ELF-1 (cell line): Measurements from ENCODE around the gene IQCE.
"Not testable (repeated sequence)": the region's sequence is repeated elsewhere in the genome, so short reads cannot be mapped to it uniquely, and the experiment has no call there.

Experiments used
- DNase-seq: peaks from one replicate; pipeline ENCODE4 v3.0.0-alpha.2; 2016; ENCODE audit warnings: low read depth, low spot score

The IQCE gene

GRCh38 chr7:2532199-2532772 is 26.5 kb upstream of the IQCE start:
- not testable (repeated sequence) for DNase-seq

GRCh38 chr7:2532816-2533215 is 26.0 kb upstream of the IQCE start:
- DNase-seq = not testable (repeated sequence)

GRCh38 chr7:2533566-2533965 is 25.2 kb upstream of the IQCE start:
- not testable (repeated sequence) for DNase-seq

- DNase-seq = not testable (repeated sequence)
Observed at GRCh38 chr7:2534214-2534613, 24.6 kb upstream of the IQCE start.

GRCh38 chr7:2535872-2536627 is 22.7 kb upstream of the IQCE start:
- DNase-seq = not testable (repeated sequence)

- DNase-seq = no peak
Observed at GRCh38 chr7:2537981-2538851, 20.6 kb upstream of the IQCE start.

GRCh38 chr7:2539031-2539911 is 19.5 kb upstream of the IQCE start:
- DNase-seq = no peak

GRCh38 chr7:2540133-2540532 is 18.6 kb upstream of the IQCE start:
- DNase-seq = no peak

- no peak for DNase-seq
Observed at GRCh38 chr7:2540641-2541051, 18.1 kb upstream of the IQCE start.

- DNase-seq = no peak
Observed at GRCh38 chr7:2541291-2542010, 17.3 kb upstream of the IQCE start.

- no peak for DNase-seq
Observed at GRCh38 chr7:2542011-2542915, 16.5 kb upstream of the IQCE start.

GRCh38 chr7:2542916-2543871 is 15.6 kb upstream of the IQCE start:
- no peak for DNase-seq

- no peak for DNase-seq
Observed at GRCh38 chr7:2544541-2545188, 14.1 kb upstream of the IQCE start.

GRCh38 chr7:2545746-2546425 is 12.9 kb upstream of the IQCE start:
- no peak for DNase-seq

- no peak for DNase-seq
Observed at GRCh38 chr7:2546776-2547586, 11.8 kb upstream of the IQCE start.

- no peak for DNase-seq
Observed at GRCh38 chr7:2551418-2551817, 7.4 kb upstream of the IQCE start.

GRCh38 chr7:2553108-2553507 is 5.7 kb upstream of the IQCE start:
- DNase-seq = no peak
